HL-60/S4 (cell line): ENCODE measurements around the gene NFATC2.
"Not testable (repeated sequence)": the region's sequence is repeated elsewhere in the genome, so short reads cannot be mapped to it uniquely, and the experiment has no call there.

Experiments
- in situ Hi-C: fragments of 300-500 bp; cut with MboI; formaldehyde crosslinking; loops from 2 replicates; pipeline ENCODE4 v1.14.3; 2022; ENCODE audit warnings: low sequenced_read_pairs

NFATC2 gene

DNA sequence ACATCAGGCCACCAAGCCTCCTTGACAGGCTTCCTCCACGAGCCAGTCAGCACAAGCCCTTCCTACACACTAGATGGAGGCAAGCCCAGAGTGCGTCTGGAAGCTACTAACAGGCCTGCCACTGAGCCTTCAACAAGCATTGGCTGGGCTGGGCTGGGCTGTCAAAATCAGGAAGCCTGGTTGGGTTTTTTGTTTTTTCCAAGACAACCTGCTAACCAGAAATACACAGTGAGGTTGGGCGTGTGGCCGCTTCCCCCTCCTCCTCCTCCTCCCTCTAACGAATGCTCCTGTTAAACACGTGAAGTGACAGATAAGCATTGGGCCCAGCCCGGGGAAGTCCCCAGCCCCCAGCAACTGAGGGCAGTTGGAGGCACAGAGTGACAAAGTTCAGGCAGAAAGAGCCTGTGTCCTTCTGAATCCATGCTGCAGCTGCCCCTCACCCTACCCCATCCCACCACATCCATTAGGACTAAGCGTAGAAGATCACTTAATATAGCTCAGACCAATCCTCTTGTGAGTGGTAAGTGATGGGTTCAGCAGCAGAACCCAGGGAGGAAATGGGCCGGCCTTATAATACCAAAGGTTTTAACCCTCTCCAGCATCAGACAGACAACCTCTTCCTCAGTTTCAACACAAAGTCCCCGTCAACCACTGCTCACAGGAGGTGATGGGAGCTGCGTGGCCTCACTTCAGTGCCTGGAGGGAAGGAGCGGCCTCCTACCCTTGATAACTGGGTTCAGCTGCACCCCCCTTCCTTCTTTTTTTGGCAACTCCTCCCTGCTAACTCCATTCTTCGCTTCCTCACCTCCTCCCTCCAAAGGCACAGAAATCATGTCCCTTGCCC is 1.1 kb downstream of the NFATC2 start:
- in situ Hi-C loops, result no loop called here

DNA sequence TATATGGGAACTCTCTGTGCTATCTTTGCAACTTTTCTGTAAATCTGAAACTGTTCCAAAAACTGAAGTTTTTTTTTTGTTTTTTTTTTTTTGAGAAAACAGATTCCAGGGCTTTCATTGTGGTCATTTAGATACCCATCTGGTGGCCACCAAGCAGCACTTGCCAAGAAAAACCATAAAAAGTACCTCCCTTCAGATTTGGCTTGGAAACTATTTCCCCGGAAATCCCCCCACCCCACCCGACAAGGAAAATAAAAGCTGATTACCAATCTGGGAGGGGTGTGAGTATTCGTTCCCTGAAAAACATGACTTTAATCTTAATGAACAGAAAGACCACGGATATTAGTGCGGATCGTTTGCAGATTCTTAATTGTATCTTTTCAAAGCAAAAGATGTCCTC is 1.9 kb downstream of the NFATC2 start:
- in situ Hi-C loops, result no loop called here

DNA sequence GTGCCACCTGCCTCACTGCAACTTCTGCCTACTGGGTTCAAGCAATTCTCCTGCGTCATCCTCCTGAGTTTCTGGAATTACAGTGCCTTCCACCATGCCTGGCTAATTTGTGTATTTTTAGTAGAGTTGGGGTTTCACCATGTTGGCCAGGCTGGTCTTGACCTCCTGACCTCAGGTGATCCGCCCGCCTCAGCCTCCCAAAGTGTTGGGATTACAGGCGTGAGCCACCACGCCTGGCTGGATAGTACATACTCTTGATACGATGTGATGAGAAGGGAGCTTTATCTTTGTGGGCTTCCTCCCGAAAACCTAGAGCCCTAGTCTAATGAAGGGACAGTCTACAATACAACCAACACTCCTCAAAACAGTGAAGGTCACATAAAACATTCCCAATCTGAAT is 2.4 kb downstream of the NFATC2 start:
- in situ Hi-C loops, result not testable (repeated sequence)

DNA sequence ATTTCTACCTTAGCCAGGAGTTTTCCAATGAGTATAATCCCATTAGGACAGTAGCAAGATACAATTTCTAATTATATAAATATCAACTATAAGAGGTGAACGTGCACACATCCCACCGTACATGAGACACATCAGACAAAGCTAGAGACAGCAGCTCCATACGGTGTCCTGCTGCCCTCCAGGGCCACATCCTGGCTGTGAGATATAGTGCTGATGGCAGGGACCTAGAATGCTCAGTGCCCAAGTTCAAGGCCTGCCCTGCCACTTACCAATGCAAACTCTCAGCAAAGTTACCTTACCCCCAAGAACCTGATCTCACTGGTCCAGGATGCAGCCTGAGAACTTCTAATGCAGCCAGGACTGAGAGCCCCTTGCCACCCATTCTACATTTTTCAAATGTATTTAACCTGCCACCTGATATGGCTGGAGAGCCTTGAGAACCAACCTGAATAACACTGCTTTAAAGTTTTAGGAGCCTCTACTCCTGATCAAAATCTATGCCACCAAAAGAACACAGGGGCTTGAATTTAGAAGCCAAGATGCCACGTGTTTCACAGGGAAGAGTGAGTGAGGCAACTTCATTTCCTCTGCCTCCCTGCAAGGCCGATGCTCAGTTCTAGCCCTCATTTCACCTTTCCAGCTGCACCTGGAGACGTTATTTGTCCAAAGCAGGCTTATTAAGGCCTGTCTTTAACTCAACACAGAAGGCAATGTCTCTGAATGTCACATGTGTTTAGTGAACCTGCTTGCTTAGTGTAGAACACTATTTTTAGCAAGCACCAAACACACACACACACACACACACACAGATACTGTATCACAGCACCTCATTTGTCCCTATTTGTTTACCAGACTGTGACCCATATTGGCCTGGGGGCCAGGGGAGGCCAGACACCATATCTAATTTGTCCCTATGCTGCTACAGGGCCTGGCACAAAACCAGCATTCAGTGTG is 6.1 kb downstream of the NFATC2 start:
- in situ Hi-C loops, result no loop called here

GRCh38 chr20:51535674-51536073 is 6.8 kb downstream of the NFATC2 start:
- in situ Hi-C loops, result no loop called here

DNA sequence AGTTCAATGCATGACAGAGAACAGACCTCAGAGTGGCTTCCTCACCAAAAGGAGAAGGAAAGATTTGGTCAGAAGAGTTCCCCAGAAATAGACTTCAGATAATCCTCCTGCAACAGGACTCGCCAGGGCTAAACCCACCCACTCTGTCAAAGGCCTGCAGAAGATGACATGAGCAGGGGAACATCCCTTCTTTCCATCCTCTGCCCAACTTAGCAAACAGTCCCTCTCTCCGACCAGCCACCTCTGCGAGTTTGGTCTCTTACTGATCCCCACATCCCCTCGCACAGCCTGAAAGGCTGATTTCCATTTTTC is 7.5 kb downstream of the NFATC2 start:
- in situ Hi-C loops, result no loop called here

GRCh38 chr20:51533291-51534172 is 9.0 kb downstream of the NFATC2 start:
- in situ Hi-C loops, result no loop called here

DNA sequence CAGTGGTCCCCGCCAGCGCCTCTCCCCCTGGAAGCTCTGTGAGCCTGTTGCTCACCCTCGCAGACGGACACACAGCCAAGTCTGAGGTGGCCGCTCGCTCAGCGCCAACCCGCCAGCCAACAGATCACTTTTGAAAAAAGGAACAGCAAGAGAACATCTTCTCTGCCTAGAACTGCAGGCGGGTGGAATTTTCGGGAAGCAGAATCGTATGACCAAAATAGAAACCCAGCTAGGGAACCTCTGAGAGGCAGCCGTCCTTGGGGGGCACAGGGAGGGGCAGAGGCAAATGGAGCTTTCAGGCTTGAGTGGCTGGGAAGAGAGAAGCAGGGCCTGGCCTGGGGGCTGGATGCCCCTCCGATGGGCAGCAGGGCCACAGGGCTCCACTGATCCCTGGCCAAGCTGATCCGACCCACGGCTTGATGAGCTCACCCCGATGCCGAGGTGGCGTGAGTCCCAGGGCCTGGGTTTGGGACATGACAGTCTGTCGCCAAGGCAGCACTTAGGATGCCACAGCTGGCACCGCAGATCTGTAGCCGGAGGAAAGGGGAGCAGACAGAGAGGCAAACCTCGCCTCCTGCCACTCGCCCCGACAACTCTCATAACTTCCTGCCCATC is 9.8 kb downstream of the NFATC2 start:
- in situ Hi-C loops, result no loop called here

GRCh38 chr20:51531712-51532456 is 10.6 kb downstream of the NFATC2 start:
- in situ Hi-C loops, result no loop called here

DNA sequence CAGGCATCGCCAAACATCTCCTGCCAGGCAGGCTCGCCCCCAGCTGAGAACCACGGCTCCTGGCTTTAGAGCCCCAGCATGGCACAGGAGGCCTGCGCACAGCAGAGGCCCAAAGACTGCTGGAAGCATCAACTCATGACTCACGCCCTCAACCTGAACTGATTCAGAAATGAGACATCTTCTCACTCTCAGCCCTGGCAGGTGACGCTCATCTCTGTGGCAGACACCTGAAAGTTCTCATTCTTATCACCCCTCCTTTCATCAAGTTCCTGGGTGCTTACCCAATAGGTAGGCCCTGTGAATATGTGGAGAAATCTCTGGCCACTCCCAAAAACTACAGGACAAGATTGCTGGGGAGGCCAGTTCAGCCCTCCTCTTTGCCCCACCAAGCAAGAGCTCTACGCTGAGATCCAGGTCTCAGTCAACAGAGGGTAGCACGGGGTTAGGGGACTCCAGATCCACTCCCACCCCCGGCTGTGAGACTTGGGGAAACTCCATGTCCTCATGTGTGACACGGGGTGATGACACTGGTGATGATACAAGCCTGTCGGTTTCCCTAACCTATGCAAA is 11.3 kb downstream of the NFATC2 start:
- in situ Hi-C loops, result no loop called here

GRCh38 chr20:51529758-51530157 is 12.8 kb downstream of the NFATC2 start:
- in situ Hi-C loops, result no loop called here

- in situ Hi-C loops, result no loop called here
Measured at GRCh38 chr20:51529081-51529681, 13.3 kb downstream of the NFATC2 start.

DNA sequence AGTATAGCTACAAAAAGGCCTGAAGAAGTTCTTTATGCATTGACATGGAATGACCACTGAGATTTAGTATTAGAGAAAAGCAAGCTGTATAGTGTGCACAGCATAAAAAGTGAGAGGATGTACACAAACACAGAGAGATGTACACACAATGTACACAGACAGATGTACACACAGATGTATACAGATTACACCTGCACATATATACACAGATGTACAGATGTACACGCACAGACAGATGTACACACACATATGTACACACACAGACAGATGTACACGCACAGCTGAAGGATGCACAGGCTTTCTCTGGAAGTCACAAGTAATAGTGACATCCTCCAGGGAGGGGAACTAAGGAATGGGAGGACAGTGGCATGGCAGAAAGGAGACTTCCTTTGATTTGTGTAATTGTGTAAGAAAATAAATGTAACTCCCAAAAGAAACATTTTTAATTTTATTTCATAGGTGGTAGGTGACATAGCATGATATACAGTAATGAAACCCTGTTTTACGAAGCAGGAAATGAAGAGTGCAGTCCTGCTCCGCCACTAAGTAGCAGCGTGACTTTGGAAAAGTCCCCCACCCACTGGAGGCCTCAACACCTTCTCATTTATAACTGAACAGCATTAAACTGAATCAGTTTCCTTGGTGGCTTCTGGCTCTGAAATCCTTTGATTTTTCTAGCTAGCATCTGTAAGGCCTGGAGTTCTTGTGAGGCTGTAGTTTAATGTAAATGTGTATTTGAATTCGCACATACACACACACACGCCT is 14.1 kb downstream of the NFATC2 start:
- in situ Hi-C loops, result no loop called here

DNA sequence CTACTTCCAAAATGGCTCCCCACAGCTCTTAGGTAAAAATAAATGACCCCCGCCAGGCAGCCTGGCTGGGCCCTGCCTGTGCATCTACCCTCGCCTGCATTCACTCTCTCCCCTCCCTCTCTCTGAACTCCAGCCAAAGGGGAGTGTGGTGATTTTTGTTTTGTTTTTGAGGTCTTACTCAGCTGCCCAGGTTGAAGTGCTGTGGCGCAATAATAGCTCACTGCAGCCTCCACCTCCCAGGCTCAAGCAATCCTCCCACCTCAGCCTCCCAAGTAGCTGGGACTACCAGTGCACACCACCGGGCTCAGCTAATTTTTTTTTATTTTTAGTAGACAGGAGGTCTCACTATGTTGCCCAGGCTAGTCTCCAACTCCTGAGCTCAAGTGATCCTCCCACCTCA is 15.8 kb downstream of the NFATC2 start:
- in situ Hi-C loops, result no loop called here

DNA sequence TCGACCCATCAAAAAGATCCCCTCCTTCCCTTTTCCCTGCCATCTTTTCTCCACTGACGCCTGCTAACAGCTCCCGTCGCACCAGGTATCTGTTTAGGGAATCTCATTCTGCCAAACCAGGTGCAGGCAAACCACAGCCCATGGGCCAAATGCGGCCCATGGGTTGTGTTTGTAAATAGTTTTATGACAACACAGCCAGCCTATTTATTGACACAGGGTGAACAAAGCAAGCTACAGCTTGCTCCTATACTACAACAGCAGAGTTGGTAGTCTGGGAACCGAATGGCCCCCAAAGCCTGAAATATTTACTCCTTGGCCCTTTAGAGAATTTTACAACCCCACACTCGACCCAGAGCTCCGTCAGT is 16.4 kb downstream of the NFATC2 start:
- in situ Hi-C loops, result no loop called here

- in situ Hi-C loops, result no loop called here
Measured at GRCh38 chr20:51525241-51526105, 17.0 kb downstream of the NFATC2 start.

GRCh38 chr20:51523276-51524013 is 19.1 kb downstream of the NFATC2 start:
- in situ Hi-C loops, result no loop called here
